Measurements from ENCODE around the gene SDR42E1.

SDR42E1 gene

DNA sequence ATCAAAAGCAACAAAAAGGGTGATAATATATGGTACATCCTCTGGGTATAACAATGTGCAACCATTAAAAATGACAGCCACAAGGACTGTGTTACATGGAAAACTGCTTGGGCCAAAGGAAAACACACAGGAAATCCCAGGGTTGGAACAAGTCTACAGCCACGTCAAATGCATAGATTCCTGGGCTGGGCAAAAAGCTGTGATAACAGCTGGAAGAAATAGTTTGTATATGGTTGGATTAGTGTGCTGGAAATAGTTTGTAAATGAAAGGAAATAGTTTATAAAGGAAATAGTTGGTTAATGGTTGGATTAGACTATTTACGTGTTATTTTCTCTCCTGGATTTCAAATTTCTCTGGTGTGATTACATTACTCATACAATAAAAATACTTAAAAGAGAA lies 26.4 kb upstream of the SDR42E1 start:
- no peak for TF ChIP-seq Cebpa-rat (IDR thresholded peaks at IDR 0.05)
- H3K27me3 ChIP-seq = no peaks in the 10 kb centered on the region
- H3K9me3 ChIP-seq = no peaks in the 10 kb centered on the region
- no peak overlapping the region for H3K4me3 ChIP-seq
- no peak overlapping the region for H3K27ac ChIP-seq
- peaks cover 10% of the 10 kb centered on the region for H3K4me1 ChIP-seq
- H3K9ac ChIP-seq = no peak overlapping the region
- H3K4me2 ChIP-seq = no peak overlapping the region
- H3K36me3 ChIP-seq = no peaks in the 10 kb centered on the region
- H4K20me1 ChIP-seq = no peaks in the 10 kb centered on the region

GRCh38 chr16:82037251-82037650 lies 26.0 kb upstream of the SDR42E1 start:
- no peak overlapping the region for H3K4me2 ChIP-seq
- no peak overlapping the region for H3K27ac ChIP-seq
- peaks cover 11% of the 10 kb centered on the region for H3K4me1 ChIP-seq
- TF ChIP-seq Cebpa-rat (IDR thresholded peaks at IDR 0.05) = no peak
- no peaks in the 10 kb centered on the region for H4K20me1 ChIP-seq
- H3K27me3 ChIP-seq = no peaks in the 10 kb centered on the region
- no peak overlapping the region for H3K9ac ChIP-seq
- no peaks in the 10 kb centered on the region for H3K9me3 ChIP-seq
- H3K36me3 ChIP-seq = no peaks in the 10 kb centered on the region
- H3K4me3 ChIP-seq = no peak overlapping the region

DNA sequence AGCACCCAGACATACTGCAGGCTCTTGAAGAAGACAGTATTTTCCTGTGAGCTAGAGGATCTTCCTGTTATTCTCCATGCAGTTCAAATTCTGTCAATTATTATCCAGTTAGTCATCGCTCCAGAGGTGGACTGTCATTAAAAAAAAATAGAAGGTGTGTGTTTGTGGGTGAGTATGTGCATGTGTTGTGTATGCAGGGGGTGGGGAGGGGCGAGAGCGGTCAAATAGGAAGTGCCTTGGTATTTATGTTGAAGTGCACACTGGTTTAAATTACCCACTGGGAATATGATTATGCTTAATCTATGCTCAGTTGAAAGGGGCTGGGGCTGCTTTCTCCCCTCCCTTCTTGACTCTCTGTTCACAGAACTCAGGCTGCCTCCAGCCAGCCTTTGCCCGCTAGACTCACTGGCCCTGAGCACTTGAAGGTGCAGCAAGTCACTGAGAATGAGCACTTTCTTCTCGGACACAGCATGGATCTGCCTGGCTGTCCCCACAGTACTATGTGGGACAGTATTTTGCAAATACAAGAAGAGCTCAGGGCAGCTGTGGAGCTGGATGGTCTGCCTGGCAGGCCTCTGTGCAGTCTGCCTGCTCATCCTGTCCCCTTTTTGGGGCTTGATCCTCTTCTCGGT lies 23.8 kb upstream of the SDR42E1 start, which contains the start of gene HSD17B2:
Gene HSD17B2, plus strand, starts transcription at position 273 of the 632 bp plus-strand sequence. Its CDS starts 172 bp downstream, at position 445.
- H3K9ac ChIP-seq = no peak within 1 kb of the TSS
- no peaks in the 10 kb centered on the region for H3K36me3 ChIP-seq
- peaks cover 11% of the 10 kb centered on the region for H3K4me1 ChIP-seq
- H4K20me1 ChIP-seq = no peaks in the 10 kb centered on the region
- no peak for TF ChIP-seq Cebpa-rat (IDR thresholded peaks at IDR 0.05)
- H3K27ac ChIP-seq = no peak within 1 kb of the TSS
- no peak within 1 kb of the TSS for H3K4me2 ChIP-seq
- no peaks in the 10 kb centered on the region for H3K9me3 ChIP-seq
- H3K27me3 ChIP-seq = no peaks in the 10 kb centered on the region
- no peak within 1 kb of the TSS for H3K4me3 ChIP-seq

GRCh38 chr16:82033683-82034300 lies 22.5 kb upstream of the SDR42E1 start:
- H3K4me1 ChIP-seq = peaks cover 11% of the 10 kb centered on the region
- H3K27me3 ChIP-seq = no peaks in the 10 kb centered on the region
- no peaks in the 10 kb centered on the region for H4K20me1 ChIP-seq
- H3K9ac ChIP-seq = no peak overlapping the region
- no peaks in the 10 kb centered on the region for H3K36me3 ChIP-seq
- H3K9me3 ChIP-seq = no peaks in the 10 kb centered on the region
- H3K4me3 ChIP-seq = no peak overlapping the region
- H3K4me2 ChIP-seq = peak overlapping the region; percentile 41
- H3K27ac ChIP-seq = no peak overlapping the region
- no peak for TF ChIP-seq Cebpa-rat (IDR thresholded peaks at IDR 0.05)

GRCh38 chr16:82033006-82033405 lies 21.7 kb upstream of the SDR42E1 start:
- Histone ChIP-seq H3K4me1 (peaks cover 11% of the 10 kb centered on the region), H3K27ac (no peak overlapping the region), H4K20me1 (no peaks in the 10 kb centered on the region), H3K36me3 (no peaks in the 10 kb centered on the region), H3K9me3 (no peaks in the 10 kb centered on the region), H3K4me3 (no peak overlapping the region), H3K9ac (no peak overlapping the region), H3K4me2 (peak overlapping the region; percentile 41), H3K27me3 (no peaks in the 10 kb centered on the region)
- TF ChIP-seq Cebpa-rat (IDR thresholded peaks at IDR 0.05) = no peak

GRCh38 chr16:82031116-82032084 lies 20.1 kb upstream of the SDR42E1 start:
- no peak for TF ChIP-seq Cebpa-rat (IDR thresholded peaks at IDR 0.05)
- Histone ChIP-seq H3K9me3 (no peaks in the 10 kb centered on the region), H3K27ac (no peak overlapping the region), H3K36me3 (no peaks in the 10 kb centered on the region), H3K4me1 (peaks cover 11% of the 10 kb centered on the region), H3K27me3 (no peaks in the 10 kb centered on the region), H4K20me1 (no peaks in the 10 kb centered on the region), H3K9ac (no peak overlapping the region), H3K4me3 (no peak overlapping the region), H3K4me2 (no peak overlapping the region)

GRCh38 chr16:82027629-82028064 lies 16.4 kb upstream of the SDR42E1 start:
- no peaks in the 10 kb centered on the region; the same call in 1 of the 2 replicates for H3K4me1 ChIP-seq
- no peak overlapping the region for H3K9ac ChIP-seq
- no peak overlapping the region for H3K4me2 ChIP-seq
- no peak overlapping the region for H3K4me3 ChIP-seq
- no peaks in the 10 kb centered on the region for H4K20me1 ChIP-seq
- H3K27ac ChIP-seq = no peak overlapping the region
- TF ChIP-seq Cebpa-rat (IDR thresholded peaks at IDR 0.05) = no peak
- peaks cover 6% of the 10 kb centered on the region; the same call in 1 of the 2 replicates for H3K9me3 ChIP-seq
- no peaks in the 10 kb centered on the region for H3K27me3 ChIP-seq
- H3K36me3 ChIP-seq = no peaks in the 10 kb centered on the region

DNA sequence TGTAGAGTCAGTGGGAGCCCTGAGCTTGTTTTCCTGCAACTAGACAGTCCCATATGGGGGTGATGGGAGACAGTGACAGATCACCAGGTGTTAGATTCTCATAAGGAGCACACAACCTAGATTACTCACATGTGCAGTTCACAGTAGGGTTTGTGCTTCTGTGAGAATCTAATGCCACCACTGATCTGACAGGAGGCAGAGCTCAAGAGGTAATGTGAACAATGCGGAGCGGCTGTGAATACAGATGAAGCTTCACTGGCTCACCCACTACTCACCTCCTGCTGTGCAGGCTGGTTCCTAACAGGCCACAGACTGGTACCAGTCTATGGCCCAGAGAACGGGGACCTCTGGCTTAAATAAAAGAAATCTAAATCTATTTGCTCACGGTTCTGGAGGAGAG lies 13.6 kb upstream of the SDR42E1 start:
- no peak for TF ChIP-seq Cebpa-rat (IDR thresholded peaks at IDR 0.05)
- no peaks in the 10 kb centered on the region for H3K27me3 ChIP-seq
- H3K9me3 ChIP-seq = peaks cover 6% of the 10 kb centered on the region; the same call in 1 of the 2 replicates
- H3K27ac ChIP-seq = no peak overlapping the region
- no peak overlapping the region for H3K4me2 ChIP-seq
- H3K36me3 ChIP-seq = no peaks in the 10 kb centered on the region
- H3K9ac ChIP-seq = no peak overlapping the region
- H3K4me1 ChIP-seq = no peaks in the 10 kb centered on the region
- H3K4me3 ChIP-seq = no peak overlapping the region
- H4K20me1 ChIP-seq = no peaks in the 10 kb centered on the region

GRCh38 chr16:82024316-82024715 lies 13.0 kb upstream of the SDR42E1 start:
- Histone ChIP-seq H3K27ac (no peak overlapping the region), H3K4me2 (no peak overlapping the region), H3K36me3 (no peaks in the 10 kb centered on the region), H3K4me1 (no peaks in the 10 kb centered on the region), H3K9me3 (peaks cover 6% of the 10 kb centered on the region; the same call in 1 of the 2 replicates), H4K20me1 (no peaks in the 10 kb centered on the region), H3K9ac (no peak overlapping the region), H3K27me3 (no peaks in the 10 kb centered on the region), H3K4me3 (no peak overlapping the region)
- no peak for TF ChIP-seq Cebpa-rat (IDR thresholded peaks at IDR 0.05)
